ENCODE measurements around the gene LAMA1. TPM values are rescaled to one million over a fixed set of nuclear protein-coding genes. Genes with fewer than 3 reads are reported as not detected.

The LAMA1 gene
- total and polyA plus RNA-seq, 2 donors (not counting 3 experiments of a cell fraction or from before 2014, with no cell fraction given) = 0.04 TPM; not detected in 1

GRCh38 chr18:6956999-6957398 is 160.6 kb downstream of the LAMA1 start:
- Histone ChIP-seq H3K36me3 (ENCODE audit: control insufficient read depth in 2 of 2, extremely low read depth in 1 of 2, insufficient read depth in 2 of 2, low read length in 2 of 2) (no peaks in the 10 kb centered on the region), H3K79me2 (ENCODE audit: control insufficient read depth, insufficient read depth, low read length) (no peaks in the 10 kb centered on the region), H3K27ac (ENCODE audit: insufficient read depth, low read depth, low read length) (no peak overlapping the region), H3K9ac (replicated peaks; ENCODE audit: extremely low read depth, insufficient read depth, low read length) (no peak overlapping the region), H3K4me1 (ENCODE audit: control insufficient read depth, extremely low read depth, insufficient read depth, low read length) (no peaks in the 10 kb centered on the region), H3K9me3 (replicated peaks; ENCODE audit: control insufficient read depth, insufficient read depth, low read length) (no peaks in the 10 kb centered on the region), H3K9me1 (replicated peaks; ENCODE audit: control insufficient read depth, extremely low read depth, insufficient read depth, low read length) (no peaks in the 10 kb centered on the region), H4K20me1 (replicated peaks; ENCODE audit: control insufficient read depth, extremely low read depth, insufficient read depth, low read length) (no peaks in the 10 kb centered on the region), H3K4me2 (ENCODE audit: insufficient read depth, low read length) (no peak overlapping the region), H2AFZ (ENCODE audit: low read depth, low read length) (no peak overlapping the region), H3K27me3 (ENCODE audit: control insufficient read depth in 2 of 2, insufficient read depth in 2 of 2, low read length in 2 of 2) (no peaks in the 10 kb centered on the region), H3K4me3 (replicated peaks in 1 of 3; ENCODE audit: insufficient read depth in 1 of 3, low read depth in 1 of 3, low read length in 3 of 3) (no peak overlapping the region)
- POLR2A ChIA-PET = no interaction called here
- DNase-seq (ENCODE audit: low read depth, low spot score) (no peak), FAIRE-seq (no peak)
- dilution Hi-C loops (cut with MboI; ENCODE audit: extremely low pct_ligation_motif_present, low sequenced_read_pairs) = no loop called here
- no TSS peak for BruUV-seq (replicated peaks)
- TF ChIP-seq, protein P1, sequence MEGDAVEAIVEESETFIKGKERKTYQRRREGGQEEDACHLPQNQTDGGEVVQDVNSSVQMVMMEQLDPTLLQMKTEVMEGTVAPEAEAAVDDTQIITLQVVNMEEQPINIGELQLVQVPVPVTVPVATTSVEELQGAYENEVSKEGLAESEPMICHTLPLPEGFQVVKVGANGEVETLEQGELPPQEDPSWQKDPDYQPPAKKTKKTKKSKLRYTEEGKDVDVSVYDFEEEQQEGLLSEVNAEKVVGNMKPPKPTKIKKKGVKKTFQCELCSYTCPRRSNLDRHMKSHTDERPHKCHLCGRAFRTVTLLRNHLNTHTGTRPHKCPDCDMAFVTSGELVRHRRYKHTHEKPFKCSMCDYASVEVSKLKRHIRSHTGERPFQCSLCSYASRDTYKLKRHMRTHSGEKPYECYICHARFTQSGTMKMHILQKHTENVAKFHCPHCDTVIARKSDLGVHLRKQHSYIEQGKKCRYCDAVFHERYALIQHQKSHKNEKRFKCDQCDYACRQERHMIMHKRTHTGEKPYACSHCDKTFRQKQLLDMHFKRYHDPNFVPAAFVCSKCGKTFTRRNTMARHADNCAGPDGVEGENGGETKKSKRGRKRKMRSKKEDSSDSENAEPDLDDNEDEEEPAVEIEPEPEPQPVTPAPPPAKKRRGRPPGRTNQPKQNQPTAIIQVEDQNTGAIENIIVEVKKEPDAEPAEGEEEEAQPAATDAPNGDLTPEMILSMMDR (IDR thresholded peaks at IDR 0.05; ENCODE audit: extremely low read depth in 1 of 2, insufficient read depth in 1 of 2, low read depth in 1 of 2, low read length in 2 of 2) = no peak
- TF ChIP-seq POLR2A (IDR thresholded peaks at IDR 0.05; ENCODE audit: low read depth, low read length) (no peak), POLR2AphosphoS5 (IDR thresholded peaks at IDR 0.05; ENCODE audit: insufficient read depth, low read depth, low read length) (no peak), JUN (IDR thresholded peaks at IDR 0.05; ENCODE audit: borderline replicate concordance, insufficient read depth, insufficient read length, low read depth) (no peak), FOS (IDR thresholded peaks at IDR 0.05; ENCODE audit: borderline replicate concordance, insufficient read depth, low read length) (no peak), EZH2 (IDR thresholded peaks at IDR 0.05; ENCODE audit: borderline replicate concordance, low read depth, low read length, severe bottlenecking) (no peak), MYC (IDR thresholded peaks at IDR 0.05; ENCODE audit: low read depth, low read length) (no peak)
- TF ChIP-seq, protein P2, sequence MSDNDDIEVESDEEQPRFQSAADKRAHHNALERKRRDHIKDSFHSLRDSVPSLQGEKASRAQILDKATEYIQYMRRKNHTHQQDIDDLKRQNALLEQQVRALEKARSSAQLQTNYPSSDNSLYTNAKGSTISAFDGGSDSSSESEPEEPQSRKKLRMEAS (IDR thresholded peaks at IDR 0.05; ENCODE audit: insufficient read depth, insufficient read length) = no peak
- CTCF ChIA-PET = no interaction called here
- intact Hi-C loops (cut with micrococcal nuclease) = no loop called here

All from endothelial cell of umbilical vein (primary cell).